K562 (cell line): ENCODE data around the gene CYP24A1. TPM values are rescaled to one million over a fixed set of nuclear protein-coding genes. Genes with fewer than 3 reads are reported as not detected.

Experiments
- CUX1 ChIP-seq: fragments of 200-800 bp; sonication (Bioruptor generic); IDR thresholded peaks from 2 replicates; pipeline ENCODE4 v1.6.1; 2016; ENCODE audit warnings: missing genetic modification characterization, missing compliant biosample characterization
- KLF6 ChIP-seq: fragments of 250-450 bp; sonication (Bioruptor Pico); IDR thresholded peaks from 2 replicates; pipeline ENCODE4 v1.4.0; 2020; ENCODE audit warnings: mild to moderate bottlenecking, moderate library complexity, borderline replicate concordance
- MTF1 ChIP-seq: fragments of 250-450 bp; sonication (Bioruptor Pico); IDR thresholded peaks from 2 replicates; pipeline ENCODE4 v1.9.0; 2021; ENCODE audit warnings: moderate library complexity, mild to moderate bottlenecking, inconsistent platforms, borderline replicate concordance
- PBX2 ChIP-seq, 2 experiments: IDR thresholded peaks in 1 of 2; conservative IDR thresholded peaks in 1 of 2; 2 replicates each; pipeline ENCODE4 v1.6.1; 2016; ENCODE audit warnings: low read depth in 2 of 2, mild to moderate bottlenecking in 1 of 2, missing compliant biosample characterization in 1 of 2, missing genetic modification characterization in 1 of 2, moderate library complexity in 1 of 2
- RAD21 ChIP-seq, 2 experiments: fragments of 250-450 bp in 1 of 2; fragments of 450-650 bp in 1 of 2; sonication (Bioruptor Pico) in 1 of 2; formaldehyde crosslinking in 1 of 2; IDR thresholded peaks in 1 of 2; conservative IDR thresholded peaks in 1 of 2; 2 replicates each; pipeline versions ENCODE4 v1.4.0 to v1.8.0; 2020 to 2022; ENCODE audit warnings: mild to moderate bottlenecking in 2 of 2, moderate library complexity in 1 of 2
- REST ChIP-seq, 2 experiments: fragments of 450-650 bp; formaldehyde crosslinking in 1 of 2; IDR thresholded peaks; 2 replicates each; pipeline versions ENCODE4 v1.4.0 to v1.6.1; 2014 to 2020; ENCODE audit warnings: mild to moderate bottlenecking in 2 of 2, borderline replicate concordance in 1 of 2, low read depth in 1 of 2
- SMARCB1 ChIP-seq: IDR thresholded peaks from 2 replicates; pipeline ENCODE4 v1.6.1; 2011; ENCODE audit warnings: improper control_type of control experiment, low read depth; ENCODE audit not compliant: insufficient read length
- ZNF184 ChIP-seq: sonication (generic); formaldehyde crosslinking; IDR thresholded peaks from 2 replicates; pipeline ENCODE4 v1.5.0; 2020; ENCODE audit warnings: missing genetic modification reagents
- polyA plus RNA-seq, 8 experiments: library from polyadenylated mRNA; depleted of rRNA in 4 of 8; stranded (reverse) in 5 of 8; unstranded in 3 of 8; fragments of >200 nt; fragmentation: Nextera tagmentation in 2 of 8; fragmentation: Illumina TruSeq in 1 of 8; extraction: Ambion mirVana in 2 of 8; extraction: Trizol in 1 of 8; gene quantifications; 2 replicates each; pipeline versions ENCODE4 v1.2.1 to v1.2.3, GENCODE V29; 2011 to 2014; ENCODE audit warnings: inconsistent platforms in 1 of 8, missing spikeins in 1 of 8
- total RNA-seq, 7 experiments: library from RNA; depleted of rRNA in 6 of 7; stranded (reverse); fragments of >200 nt in 6 of 7; fragmentation: Illumina TruSeq in 2 of 7; extraction: Trizol in 2 of 7; gene quantifications; 2 replicates each; pipeline versions ENCODE4 v1.2.1 to v1.2.3, GENCODE V29; 2011 to 2021; ENCODE audit warnings: low replicate concordance in 1 of 7

CYP24A1 gene
- total and polyA plus RNA-seq, 9 of the 15 experiments (the other 6 are each of a cell fraction or from before 2014, with no cell fraction given): 0.04 TPM; not detected in 8

- TF ChIP-seq REST (IDR thresholded peaks at IDR 0.05; ENCODE audit: borderline replicate concordance): peak; percentile 76
- no peak for TF ChIP-seq REST (CRISPR knock-in tag; IDR thresholded peaks at IDR 0.05; ENCODE audit: low read depth)
- no peak for TF ChIP-seq PBX2 (CRISPR knock-in tag; IDR thresholded peaks at IDR 0.05; ENCODE audit: low read depth)
- 0 out of 2 replicates have a peak, but pooled peaks have one; percentile 19 for TF ChIP-seq PBX2 (tag; conservative IDR thresholded peaks at IDR 0.05; ENCODE audit: low read depth)
- peak; percentile 81 to 86 for TF ChIP-seq RAD21 (CRISPR knock-in tag; conservative IDR thresholded peaks at IDR 0.05 in 1 of 2, IDR thresholded peaks at IDR 0.05 in 1 of 2)
- no peak for TF ChIP-seq MTF1 (CRISPR knock-in tag)
- no peak for TF ChIP-seq CUX1 (CRISPR knock-in tag)
- no peak for TF ChIP-seq SMARCB1
- no peak for TF ChIP-seq ZNF184 (CRISPR knock-in tag)
- TF ChIP-seq KLF6: no peak
Observed at GRCh38 chr20:54199721-54200176, 26.0 kb upstream of the CYP24A1 start (continued).
